Stomach (tissue), 9 donors: ENCODE data around the gene MRPL12. TPM values are rescaled to one million over a fixed set of nuclear protein-coding genes. Genes with fewer than 3 reads are reported as not detected.
"Not testable (repeated sequence)": the region's sequence is repeated elsewhere in the genome, so short reads cannot be mapped to it uniquely, and the experiment has no call there.

Experiments used
- DNase-seq, 2 donors: peaks; one replicate each; pipeline versions ENCODE4 v3.0.0 to v3.0.0-alpha.2; 2013 to 2019
- H3K27ac ChIP-seq, 5 donors: fragments of 200-600 bp in 4 of 5; sonication (generic) in 4 of 5; one replicate each; pipeline ENCODE4 v1.5.1; 2013 to 2019; ENCODE audit warnings: mild to moderate bottlenecking in 1 of 5, moderate library complexity in 1 of 5
- H3K27me3 ChIP-seq, 3 donors: fragments of 200-600 bp; sonication (generic); one replicate each; pipeline ENCODE4 v1.5.1; 2017 to 2019; ENCODE audit warnings: mixed run types in 1 of 3
- H3K36me3 ChIP-seq, 4 donors: fragments of 200-600 bp; sonication (generic); 1 replicate in 3 of 4; 2 replicates in 1 of 4; pipeline ENCODE4 v1.5.1; 2016 to 2019
- H3K4me1 ChIP-seq, 4 donors: fragments of 200-600 bp; sonication (generic); one replicate each; pipeline ENCODE4 v1.5.1; 2016 to 2019
- H3K4me3 ChIP-seq, 4 donors: fragments of 200-600 bp; sonication (generic) in 3 of 4; one replicate each; pipeline ENCODE4 v1.5.1; 2016 to 2019; ENCODE audit warnings: mild to moderate bottlenecking in 1 of 4
- H3K9me3 ChIP-seq, 4 donors: fragments of 200-600 bp; sonication (generic); one replicate each; pipeline ENCODE4 v1.5.1; 2016 to 2019
- CTCF ChIP-seq, 7 experiments: fragments of 450-650 bp in 4 of 7; fragments of 200-600 bp in 3 of 7; sonication (generic) in 3 of 7; IDR thresholded peaks; one replicate each; pipeline ENCODE4 v1.5.1; 2016 to 2019; ENCODE audit warnings: antibody characterized with exemption in 7 of 7, control low read depth in 2 of 7, mild to moderate bottlenecking in 1 of 7
- EP300 ChIP-seq: sonication (generic); formaldehyde crosslinking; IDR thresholded peaks from one replicate; pipeline ENCODE4 v1.6.1; 2017; ENCODE audit warnings: antibody characterized with exemption
- POLR2A ChIP-seq, 4 donors: fragments of 450-650 bp; IDR thresholded peaks; one replicate each; pipeline ENCODE4 v1.6.1; 2016; ENCODE audit warnings: antibody characterized with exemption in 4 of 4, control low read depth in 2 of 4, mild to moderate bottlenecking in 1 of 4, moderate library complexity in 1 of 4
- POLR2AphosphoS5 ChIP-seq, 3 donors: sonication (generic); formaldehyde crosslinking; IDR thresholded peaks; one replicate each; pipeline ENCODE4 v1.6.1; 2016; ENCODE audit warnings: antibody characterized with exemption in 3 of 3
- WGBS, 5 donors: extraction: QIAGEN DNeasy Blood & Tissue Kit in 3 of 5; methylation state at CpG; one replicate each; pipeline versions ENCODE4 v1.1.5 to v1.1.7; 2013 to 2018; 5-methylcytosine and 5-hydroxymethylcytosine counted together
- intact Hi-C: fragments of 100-400 bp; cut with DNase I; formaldehyde crosslinking; loops from one replicate; pipeline ENCODE4 v1.15.1; 2023; ENCODE audit warnings: low total_unique reads
- polyA plus RNA-seq, 3 donors: library from polyadenylated mRNA; stranded (reverse); fragments of 200-250 nt; gene quantifications; one replicate each; pipeline ENCODE4 v1.2.3, GENCODE V29; 2013
- total RNA-seq, 5 donors: library from RNA; depleted of rRNA; stranded (reverse); fragments of >200 nt; gene quantifications; one replicate each; pipeline versions ENCODE4 v1.1.0 to v1.2.3, GENCODE V29; 2014 to 2016
- donor health status: healthy with polysubstance abuse.
- donor health status: Bipolar disorder and iron deficiency.
- donor health status: healthy.

The MRPL12 gene
- total and polyA plus RNA-seq, 8 donors: 3.5 to 178 (median 71.0) TPM

DNA sequence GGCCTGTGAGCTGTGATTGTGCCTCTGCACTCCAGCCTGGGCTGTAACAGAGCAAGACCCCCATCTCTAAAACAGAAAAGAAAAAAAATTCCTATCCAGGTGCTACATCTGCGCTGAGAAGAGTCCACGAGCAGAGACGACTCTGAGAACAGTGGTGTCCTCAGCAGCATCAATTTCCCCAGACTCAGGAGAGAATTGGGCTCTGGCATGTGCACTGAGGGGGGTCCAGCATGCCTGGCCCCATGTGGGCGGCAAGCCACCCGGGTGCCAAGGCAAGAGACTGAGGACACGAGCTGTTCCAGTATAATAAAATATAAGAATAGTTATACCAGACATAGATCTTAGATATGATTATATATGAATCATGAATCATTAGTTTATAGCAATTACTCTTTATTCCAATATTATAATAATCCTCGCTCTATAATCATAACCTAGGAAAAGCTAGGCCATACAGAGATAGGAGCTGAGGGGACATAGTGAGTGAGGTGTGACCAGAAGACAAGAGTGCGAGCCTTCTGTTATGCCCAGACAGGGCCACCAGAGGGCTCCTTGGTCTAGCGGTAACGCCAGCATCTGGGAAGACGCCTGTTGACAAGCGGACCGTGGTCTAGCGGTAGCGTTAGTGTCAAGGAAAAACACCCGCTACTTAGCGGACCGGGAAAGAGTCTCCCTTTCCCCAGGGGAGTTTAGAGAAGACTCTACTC, 27.5 kb upstream of the MRPL12 start:
- TF ChIP-seq CTCF (IDR thresholded peaks at IDR 0.05): peak in 5 of 7 experiments; percentile 27 to 80 (median 65)
- peak in 1 of 3 donors; percentile 25 for TF ChIP-seq POLR2AphosphoS5 (IDR thresholded peaks at IDR 0.05)
- H3K9me3 ChIP-seq, H3K27ac ChIP-seq, H3K4me1 ChIP-seq, H3K27me3 ChIP-seq, H3K4me3 ChIP-seq, intact Hi-C loops: not testable (repeated sequence)
- WGBS, 5 donors: 37 to 41% (median 40%) methylated on average over 18 of the region's 18 CpGs
- peak; percentile 18 to 46 for DNase-seq
- H3K36me3 ChIP-seq: peaks cover 29 to 55% (median 48%) of the 10 kb centered on the region in 4 donors

- Histone ChIP-seq H3K4me3 (no peak overlapping the region), H3K4me1 (peaks cover 0 to 9% (median 4%) of the 10 kb centered on the region in 4 donors), H3K27ac (no peak overlapping the region), H3K27me3 (no peaks in the 10 kb centered on the region), H3K36me3 (peaks cover 16 to 55% (median 44%) of the 10 kb centered on the region in 4 donors), H3K9me3 (no peaks in the 10 kb centered on the region)
- intact Hi-C loops: no loop called here
- TF ChIP-seq POLR2AphosphoS5 (IDR thresholded peaks at IDR 0.05): no peak
- TF ChIP-seq CTCF (IDR thresholded peaks at IDR 0.05): no peak
- no peak for TF ChIP-seq POLR2A (IDR thresholded peaks at IDR 0.05)
- TF ChIP-seq EP300: no peak
- 80 to 94% (median 89%) methylated on average over 10 to 17 of the region's 17 CpGs for WGBS, 5 donors
- no peak for DNase-seq
Observed at GRCh38 chr17:81676906-81677305, 26.3 kb upstream of the MRPL12 start.

GRCh38 chr17:81680150-81680549, 23.0 kb upstream of the MRPL12 start:
- intact Hi-C loops: no loop called here
- TF ChIP-seq CTCF (IDR thresholded peaks at IDR 0.05) (no peak), EP300 (no peak), POLR2A (IDR thresholded peaks at IDR 0.05) (no peak), POLR2AphosphoS5 (IDR thresholded peaks at IDR 0.05) (no peak)
- H3K27me3 ChIP-seq: no peaks in the 10 kb centered on the region
- peaks cover 20 to 31% (median 27%) of the 10 kb centered on the region in 4 donors for H3K4me1 ChIP-seq
- no peak overlapping the region for H3K4me3 ChIP-seq
- 79 to 86% (median 86%) methylated on average over 11 of the region's 11 CpGs for WGBS, 5 donors
- peaks cover 0 to 23% (median 16%) of the 10 kb centered on the region in 4 donors for H3K36me3 ChIP-seq
- H3K9me3 ChIP-seq: no peaks in the 10 kb centered on the region
- H3K27ac ChIP-seq: no peak overlapping the region
- DNase-seq: no peak

GRCh38 chr17:81681672-81682071, 21.5 kb upstream of the MRPL12 start:
- H3K9me3 ChIP-seq: no peaks in the 10 kb centered on the region
- peaks cover 27 to 42% (median 37%) of the 10 kb centered on the region in 4 donors for H3K4me1 ChIP-seq
- intact Hi-C loops: no loop called here
- WGBS, 5 donors: 68 to 79% (median 72%) methylated on average over 17 of the region's 17 CpGs
- TF ChIP-seq EP300: no peak
- no peak for TF ChIP-seq POLR2AphosphoS5 (IDR thresholded peaks at IDR 0.05)
- TF ChIP-seq POLR2A (IDR thresholded peaks at IDR 0.05): no peak
- TF ChIP-seq CTCF (IDR thresholded peaks at IDR 0.05): no peak
- H3K27me3 ChIP-seq: no peaks in the 10 kb centered on the region
- H3K27ac ChIP-seq: no peak overlapping the region
- DNase-seq: no peak
- no peak overlapping the region for H3K4me3 ChIP-seq
- peaks cover 7 to 37% (median 29%) of the 10 kb centered on the region in 4 donors for H3K36me3 ChIP-seq
